Renal pelvis (tissue), 4 donors: ENCODE data around the gene DNAL1. TPM values are rescaled to one million over a fixed set of nuclear protein-coding genes. Genes with fewer than 3 reads are reported as not detected.
A peak's percentile ranks its signal among the peaks of the same experiment; 100 is the strongest.
"Not testable (repeated sequence)": the region's sequence is repeated elsewhere in the genome, so short reads cannot be mapped to it uniquely, and the experiment has no call there.

Experiments
- DNase-seq: peaks from one replicate; pipeline ENCODE4 v3.0.0-alpha.2; 2013
- polyA plus RNA-seq, 3 donors: library from polyadenylated mRNA; unstranded; fragments of 120-200 nt; gene quantifications; one replicate each; pipeline ENCODE4 v1.2.1, GENCODE V29; 2013; ENCODE audit not compliant: insufficient read length in 3 of 3

The DNAL1 gene
- polyA plus RNA-seq, 3 donors = 16.5 to 22.5 (median 21.8) TPM

- no peak for DNase-seq
Observed at GRCh38 chr14:73695997-73696396, 51.2 kb downstream of the DNAL1 start.

DNA sequence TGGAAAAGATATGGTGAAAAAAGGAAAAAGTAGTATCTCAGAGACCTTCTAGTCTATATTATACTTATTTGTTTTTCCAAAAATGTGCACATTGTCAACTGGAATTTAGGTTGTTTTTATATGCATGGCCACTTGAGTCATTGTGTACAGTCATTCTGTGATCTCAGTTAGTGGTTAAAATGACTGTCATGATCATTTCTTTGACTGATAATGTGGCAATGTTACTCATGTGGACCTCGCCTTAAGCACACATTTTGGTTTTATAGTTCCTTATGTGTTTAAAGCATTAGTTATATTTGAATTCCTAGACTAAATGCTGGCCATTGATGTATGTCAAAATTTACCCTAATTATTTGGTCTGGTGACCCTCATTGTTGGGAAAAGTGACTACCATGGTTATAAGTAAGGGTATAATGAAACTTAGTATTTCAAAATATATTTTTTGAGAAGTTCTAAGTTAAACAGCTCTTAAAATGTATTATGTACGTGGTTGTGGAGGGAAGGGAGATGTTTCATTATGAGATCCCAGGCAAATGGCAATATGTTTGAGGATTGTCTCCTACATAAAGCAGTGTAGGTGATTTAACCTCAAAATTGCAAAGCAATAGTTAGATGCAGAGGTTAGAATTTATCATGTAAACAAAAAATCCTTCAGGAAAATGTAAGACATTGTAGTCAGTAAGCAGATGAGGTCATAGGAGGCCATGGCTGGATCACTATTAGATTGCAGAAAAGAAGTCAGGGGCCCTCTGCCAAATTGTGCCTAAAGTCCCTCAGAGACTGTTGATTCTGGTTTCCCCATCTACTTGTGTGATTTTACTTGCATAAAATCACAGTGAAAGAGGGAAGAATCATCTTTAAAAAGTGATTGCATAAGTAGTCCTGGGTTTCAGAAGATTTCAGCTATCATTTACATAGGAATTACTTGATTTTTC is 51.9 kb downstream of the DNAL1 start:
- DNase-seq = no peak

- DNase-seq = no peak
Observed at GRCh38 chr14:73700325-73700724, 55.5 kb downstream of the DNAL1 start.

DNA sequence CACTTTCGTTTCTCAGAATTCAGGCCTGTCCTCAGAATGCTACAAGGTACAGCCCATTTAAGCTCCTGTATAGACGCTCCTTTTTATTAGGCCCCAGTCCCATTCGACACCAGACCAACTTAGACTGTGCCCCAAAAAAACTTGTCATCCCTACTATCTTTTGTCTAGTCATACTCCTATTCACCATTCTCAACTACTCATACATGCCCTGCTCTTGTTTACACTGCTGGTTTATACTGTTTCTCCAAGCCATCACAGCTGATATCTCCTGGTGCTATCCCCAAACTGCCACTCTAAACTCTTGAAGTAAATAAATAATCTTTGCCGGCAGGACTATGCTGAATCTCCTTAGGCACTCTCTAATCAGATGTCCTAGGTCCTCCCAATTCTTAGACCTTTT is 63.3 kb downstream of the DNAL1 start:
- DNase-seq = not testable (repeated sequence)

DNA sequence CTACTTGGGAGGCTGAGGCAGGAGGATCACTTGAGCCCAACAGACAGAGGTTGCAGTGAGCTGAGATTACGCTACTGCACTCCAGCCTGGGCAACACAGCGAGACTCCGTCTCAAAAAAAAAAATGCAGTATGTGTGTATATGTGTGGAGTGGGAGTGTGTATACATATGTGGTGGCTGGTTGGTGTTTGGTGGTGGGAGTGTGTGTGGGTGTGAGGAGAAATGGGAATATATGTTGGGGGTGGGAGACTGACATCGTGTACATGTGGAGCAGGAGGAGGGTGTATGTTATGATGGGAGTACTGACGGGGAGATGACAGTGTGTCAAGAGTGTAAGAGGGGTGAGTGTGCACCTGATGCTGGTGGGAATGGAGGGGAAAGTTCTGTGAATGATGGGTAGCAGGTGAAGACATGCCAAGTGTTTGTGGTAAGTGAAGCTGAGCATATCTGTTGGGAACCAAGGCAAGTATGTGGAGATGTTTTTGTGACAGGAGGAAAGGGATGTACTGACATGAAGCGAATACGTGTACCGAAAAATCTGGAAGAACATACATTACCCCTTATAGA is 65.2 kb downstream of the DNAL1 start:
- no peak for DNase-seq

- DNase-seq = no peak
Observed at GRCh38 chr14:73710737-73711136, 66.0 kb downstream of the DNAL1 start.

DNA sequence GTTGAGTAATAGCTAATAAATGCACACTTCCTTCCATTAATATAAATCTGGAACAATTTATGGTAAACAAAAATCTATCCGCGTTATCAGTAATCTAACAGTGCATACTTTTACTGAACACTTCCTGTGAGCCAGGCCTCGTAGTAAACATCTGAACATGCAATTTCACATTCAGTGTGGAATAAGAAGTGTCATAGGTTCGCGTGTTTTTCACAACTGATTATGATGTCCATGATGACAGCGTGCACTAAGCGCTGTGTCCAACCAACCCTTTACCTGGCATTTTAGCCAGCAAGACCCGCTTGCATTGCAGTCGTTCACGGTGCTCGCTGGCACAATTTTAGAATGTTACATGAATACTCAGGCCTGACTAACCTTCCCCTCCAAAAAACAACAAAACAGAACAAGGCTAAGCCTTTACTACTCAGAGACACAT is 67.3 kb downstream of the DNAL1 start:
- DNase-seq = no peak

DNA sequence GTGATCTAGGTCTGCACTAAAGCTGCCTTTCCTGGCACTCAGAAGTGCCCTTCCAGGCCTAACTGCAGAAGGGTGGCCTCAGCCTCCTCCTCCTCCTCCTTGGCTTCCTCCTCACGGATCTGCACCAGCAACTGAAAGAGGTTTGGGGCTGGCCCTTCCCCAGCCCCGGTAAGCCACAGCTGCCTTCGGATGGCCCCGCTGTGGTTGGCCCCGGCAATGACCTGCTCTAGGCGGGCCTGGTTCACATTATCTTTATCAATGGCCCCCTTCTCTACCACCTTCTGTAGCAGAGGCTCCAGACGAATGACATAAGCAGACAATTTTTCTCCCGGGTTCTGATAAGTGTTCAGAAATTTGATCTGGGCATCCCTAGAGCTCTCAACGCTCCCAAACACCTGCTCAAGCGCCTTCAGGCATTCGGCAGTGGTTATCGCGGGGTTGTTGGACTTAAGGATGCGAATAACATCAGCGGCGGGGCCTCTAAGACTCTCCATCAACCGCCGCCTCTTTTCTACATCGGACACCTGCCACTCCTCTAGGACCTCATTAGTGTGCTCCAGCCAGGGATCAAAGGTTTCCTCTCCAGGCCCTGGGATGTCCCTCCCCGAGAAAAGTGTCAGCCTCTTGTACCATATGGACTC is 67.9 kb downstream of the DNAL1 start:
- no peak for DNase-seq

- DNase-seq = no peak
Observed at GRCh38 chr14:73713206-73713802, 68.5 kb downstream of the DNAL1 start.

- peak; percentile 90 for DNase-seq
Observed at GRCh38 chr14:73713803-73714655, 69.2 kb downstream of the DNAL1 start, which contains the start of gene PNMA1. PNMA1 (minus strand) TSS chr14:73714384; CDS start chr14:73713639, 745 bp downstream.

DNA sequence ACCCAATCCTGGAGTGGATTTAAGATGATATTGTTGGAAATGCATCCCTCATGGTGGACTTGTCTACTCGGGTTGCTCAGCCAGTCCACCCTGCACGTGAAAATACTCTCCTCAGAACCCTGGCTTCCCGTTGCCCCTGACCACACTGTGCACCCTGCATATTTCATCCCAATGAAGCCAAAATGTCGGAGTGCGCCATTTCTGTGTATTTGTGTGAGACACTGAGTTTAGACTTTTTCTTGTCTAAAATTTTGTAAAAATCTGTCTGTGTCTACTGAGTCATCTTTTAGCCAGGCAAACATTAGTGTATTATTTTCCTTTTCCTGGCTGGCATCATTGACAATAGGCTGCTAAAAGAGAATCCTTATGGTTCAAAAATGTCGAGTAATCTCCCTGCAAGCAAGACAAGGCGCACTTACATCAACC is 69.9 kb downstream of the DNAL1 start:
- no peak for DNase-seq

- DNase-seq = no peak
Observed at GRCh38 chr14:73715707-73716106, 70.9 kb downstream of the DNAL1 start.

DNA sequence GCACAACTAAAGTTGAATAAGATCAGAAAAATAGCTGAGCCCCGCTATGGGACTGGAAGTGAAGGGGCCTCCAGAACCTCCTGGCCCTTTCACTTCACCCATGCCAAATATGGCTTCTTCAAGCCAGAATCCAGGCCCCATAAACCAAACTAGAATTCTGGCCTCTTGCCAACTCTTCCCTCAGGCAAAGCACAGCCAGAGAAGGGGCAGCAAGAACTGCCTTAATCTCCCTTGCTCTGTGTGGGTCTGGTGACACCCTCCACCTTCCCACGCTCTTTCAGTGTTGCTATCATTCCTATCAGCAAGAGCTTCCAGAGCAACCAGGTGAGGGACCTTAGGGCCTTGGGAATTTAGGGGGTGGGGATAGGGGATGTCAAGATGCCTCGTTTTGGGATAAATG is 72.5 kb downstream of the DNAL1 start:
- DNase-seq = no peak

DNA sequence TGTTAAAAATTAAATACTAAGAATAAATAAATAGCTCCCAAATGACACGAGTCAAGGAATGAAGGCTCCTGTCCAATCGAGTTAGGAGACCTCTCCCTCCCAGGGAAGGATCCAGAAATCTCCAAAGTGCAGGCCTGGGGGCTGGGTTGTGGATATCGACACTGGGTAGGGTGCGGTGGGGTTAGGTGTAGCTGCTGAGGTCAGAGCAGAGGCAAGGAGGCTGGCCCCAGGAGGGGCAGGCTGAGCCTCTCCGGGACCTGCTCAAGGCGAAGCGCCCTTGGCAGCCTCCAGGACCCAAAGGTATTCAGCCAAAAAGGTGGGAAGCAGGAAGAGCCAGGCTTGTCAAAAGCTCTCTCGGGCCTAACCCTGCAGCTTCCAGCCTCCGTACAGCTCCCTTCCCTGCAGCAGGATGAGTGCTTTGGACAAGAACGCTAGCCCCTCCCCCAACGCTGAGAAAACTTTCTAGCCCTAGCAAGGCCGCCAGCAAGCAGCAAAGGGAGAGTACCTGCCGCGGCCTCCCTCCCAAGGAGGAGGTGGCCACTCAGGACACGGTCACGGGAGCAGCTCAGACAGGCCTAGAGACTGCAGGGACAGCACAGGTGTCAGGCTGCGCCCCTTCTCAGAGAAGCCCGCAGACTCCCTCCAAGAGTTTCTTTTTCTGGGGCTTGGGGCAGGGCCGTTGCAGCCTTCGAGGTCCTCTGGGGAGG is 73.1 kb downstream of the DNAL1 start:
- no peak for DNase-seq

DNA sequence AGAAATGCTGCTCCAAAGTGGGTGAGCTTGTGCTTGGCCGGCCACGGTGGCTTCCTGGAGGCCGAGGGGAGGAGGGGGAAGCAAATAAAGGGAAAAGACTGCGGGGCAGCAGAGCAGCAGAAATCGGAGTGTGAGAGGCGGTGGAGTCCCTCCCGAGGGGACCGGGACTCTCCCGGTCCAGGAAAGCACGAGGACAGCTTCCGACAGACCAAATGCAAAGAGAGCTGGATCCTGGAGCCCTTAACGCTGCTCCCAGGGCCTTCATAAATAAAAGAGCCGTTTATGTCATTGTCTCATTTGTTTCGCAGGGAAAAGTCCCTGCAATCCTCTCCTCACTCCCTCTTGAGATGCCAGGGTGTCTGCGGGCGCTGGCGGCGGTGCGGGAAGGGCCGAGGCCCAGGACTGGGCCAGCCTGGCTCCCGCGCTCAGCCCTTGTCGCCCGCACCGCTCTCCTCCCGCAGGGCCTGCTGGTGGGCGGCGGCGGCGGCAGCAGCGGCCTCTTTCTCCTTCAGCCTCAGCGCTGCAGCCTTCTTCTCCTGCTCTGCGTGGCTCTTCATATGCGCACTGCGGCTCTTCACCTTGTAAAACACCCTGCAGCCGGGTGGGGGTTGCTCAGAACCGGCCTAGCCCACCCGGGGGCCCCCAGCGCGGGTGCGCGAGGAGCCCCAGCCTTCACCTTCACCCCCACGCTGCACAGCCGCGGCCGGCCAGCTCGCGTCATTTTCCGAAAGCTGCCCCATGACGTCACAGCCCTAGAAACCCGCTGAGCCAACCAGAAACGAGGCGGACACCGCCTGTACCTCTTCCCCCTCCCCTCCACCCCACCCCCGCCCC is 73.8 kb downstream of the DNAL1 start:
- peak; percentile 85 for DNase-seq

DNA sequence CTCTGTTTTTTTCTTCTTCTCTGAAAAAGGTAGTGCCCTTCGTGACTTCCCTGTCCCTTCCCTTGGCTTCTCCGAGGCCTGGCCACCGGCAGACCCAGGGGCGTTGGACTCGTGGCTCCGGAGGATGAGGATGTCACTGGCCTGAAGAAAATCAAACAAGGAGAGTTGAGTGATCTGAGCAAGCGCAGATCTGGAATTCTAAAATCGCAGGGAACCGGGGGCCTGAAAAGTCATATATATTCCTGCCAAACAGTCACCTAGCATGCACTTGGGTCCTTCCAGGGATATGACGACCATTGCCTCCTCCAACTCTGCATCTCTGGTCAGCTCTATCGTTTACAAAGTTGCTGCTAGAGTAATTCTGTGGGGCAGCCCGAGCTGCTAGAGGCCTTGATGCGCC is 74.6 kb downstream of the DNAL1 start:
- DNase-seq = no peak

DNA sequence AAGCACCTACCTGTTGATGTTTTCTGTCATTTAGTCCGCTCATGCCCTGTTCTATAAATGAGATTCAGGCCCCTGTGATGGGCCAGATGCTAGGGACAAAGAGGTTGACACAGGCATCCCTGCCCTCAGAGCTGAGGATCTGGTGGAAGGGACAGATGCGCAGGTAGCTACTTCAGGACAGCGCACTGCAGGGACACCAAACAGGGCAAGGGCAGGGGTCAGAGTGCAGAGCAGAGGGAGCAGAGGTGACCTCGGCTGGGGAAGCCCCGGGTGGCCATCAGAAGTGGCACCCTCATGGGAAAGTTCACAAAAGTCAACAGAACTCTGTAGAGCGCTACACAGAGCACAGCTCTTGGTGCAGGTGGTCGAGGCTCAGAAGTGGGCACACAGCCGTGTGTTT is 75.0 kb downstream of the DNAL1 start:
- no peak for DNase-seq

DNA sequence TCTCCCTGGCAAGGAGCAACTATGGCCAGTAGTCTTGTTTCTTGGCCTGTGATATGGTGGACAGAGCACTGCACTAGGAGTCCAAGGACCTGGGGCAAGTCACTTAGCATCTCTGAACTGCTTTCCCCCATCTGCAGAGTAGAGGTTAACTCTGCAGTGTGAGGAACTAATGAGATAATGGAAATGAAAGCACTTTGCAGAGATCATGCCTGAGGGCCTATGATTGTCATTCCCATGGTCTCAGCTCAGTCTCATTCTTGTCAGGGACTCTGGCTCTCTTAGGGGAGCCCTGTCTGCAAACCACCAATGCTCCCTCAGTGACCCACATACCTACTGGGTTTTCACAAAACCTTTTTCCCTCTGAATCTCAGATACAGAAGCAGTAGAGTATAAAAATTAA is 75.8 kb downstream of the DNAL1 start:
- DNase-seq = no peak

DNA sequence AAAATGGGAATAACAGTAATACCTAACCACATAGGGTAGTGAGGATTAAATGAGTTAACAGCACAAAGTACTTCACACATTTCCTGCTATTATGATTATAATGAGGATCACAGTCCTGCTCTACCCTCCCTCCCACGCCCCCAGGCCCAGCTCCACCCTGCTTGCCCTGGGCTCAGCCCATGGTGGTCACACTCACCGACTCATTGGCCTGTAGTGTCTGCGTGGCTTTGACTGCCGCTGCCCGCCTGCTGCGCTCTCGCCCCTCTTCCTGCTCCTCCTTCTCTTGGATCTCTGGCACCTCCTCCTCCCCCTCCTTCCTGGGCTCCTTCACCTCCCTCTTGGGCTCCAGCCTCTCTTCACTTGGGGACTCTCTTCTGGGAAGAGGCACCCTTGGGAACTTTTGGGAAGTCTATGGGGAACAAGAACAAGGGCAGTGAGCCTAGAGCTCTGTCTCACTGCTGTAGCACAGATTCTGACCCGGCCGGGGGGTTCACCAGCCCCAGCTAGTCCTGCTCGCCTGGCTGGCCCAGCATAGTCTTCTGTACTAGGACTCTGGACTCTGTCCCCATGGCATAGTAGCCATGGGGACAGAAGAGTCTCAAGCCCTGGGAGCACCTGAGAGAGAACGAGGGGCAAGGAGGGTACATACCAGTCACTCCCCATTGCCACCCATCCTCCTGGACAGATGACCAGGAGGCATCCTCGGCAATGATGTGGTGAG is 76.5 kb downstream of the DNAL1 start:
- DNase-seq = no peak
